MM.1S (cell line): Measurements from ENCODE around the gene BACE1.

Source experiments
- DNase-seq: peaks from one replicate; pipeline ENCODE4 v3.0.0-alpha.2; 2015
- H2AFZ ChIP-seq: fragments of 300-600 bp; sonication (generic); 2 replicates; pipeline ENCODE4 v1.6.0; 2016; ENCODE audit warnings: antibody characterized with exemption, low read length
- H3F3A ChIP-seq: fragments of 300-600 bp; sonication (generic); 2 replicates; pipeline ENCODE4 v1.6.1; 2016; ENCODE audit warnings: mild to moderate bottlenecking, antibody characterized with exemption, low read length, moderate library complexity, mixed read lengths; ENCODE audit not compliant: insufficient read depth
- H3K27ac ChIP-seq: fragments of 300-600 bp; sonication (generic); 2 replicates; pipeline ENCODE4 v1.5.1; 2016; ENCODE audit warnings: mild to moderate bottlenecking, low read length
- H3K27me3 ChIP-seq: fragments of 300-600 bp; sonication (generic); replicated peaks from 2 replicates; pipeline ENCODE4 v1.6.0; 2016; ENCODE audit warnings: low read length; ENCODE audit not compliant: insufficient read depth
- H3K36me3 ChIP-seq: fragments of 300-600 bp; sonication (generic); replicated peaks from 2 replicates; pipeline ENCODE4 v1.6.1; 2016; ENCODE audit warnings: mild to moderate bottlenecking, low read length, mixed read lengths; ENCODE audit not compliant: insufficient read depth
- H3K4me1 ChIP-seq: fragments of 300-600 bp; sonication (generic); 2 replicates; pipeline ENCODE4 v1.6.1; 2016; ENCODE audit warnings: low read length, mixed read lengths
- H3K4me2 ChIP-seq: fragments of 300-600 bp; sonication (generic); 2 replicates; pipeline ENCODE4 v1.6.0; 2016; ENCODE audit warnings: low read depth, low read length
- H3K4me3 ChIP-seq: fragments of 300-600 bp; sonication (generic); 2 replicates; pipeline ENCODE4 v1.5.1; 2016; ENCODE audit warnings: low read length, mixed read lengths
- H3K79me2 ChIP-seq: fragments of 300-600 bp; sonication (generic); 2 replicates; pipeline ENCODE4 v1.6.1; 2016; ENCODE audit warnings: mixed run types, low read length, mixed read lengths
- H3K9ac ChIP-seq: fragments of 300-600 bp; sonication (generic); 2 replicates; pipeline ENCODE4 v1.6.1; 2016; ENCODE audit warnings: low read length, mixed read lengths
- H3K9me2 ChIP-seq: fragments of 300-600 bp; sonication (generic); replicated peaks from 2 replicates; pipeline ENCODE4 v1.6.1; 2016; ENCODE audit warnings: mild to moderate bottlenecking, low read length, mixed read lengths; ENCODE audit not compliant: insufficient read depth
- H3K9me3 ChIP-seq: fragments of 300-600 bp; sonication (generic); replicated peaks from 2 replicates; pipeline ENCODE4 v1.6.1; 2016; ENCODE audit warnings: mild to moderate bottlenecking, low read length, mixed read lengths; ENCODE audit not compliant: insufficient read depth
- H4K20me1 ChIP-seq: fragments of 300-600 bp; sonication (generic); 2 replicates; pipeline ENCODE4 v1.6.1; 2016; ENCODE audit warnings: mild to moderate bottlenecking, low read length, moderate library complexity, mixed read lengths; ENCODE audit not compliant: insufficient read depth
- EZH2 ChIP-seq: fragments of 300-600 bp; sonication (generic); optimal IDR thresholded peaks from 2 replicates; pipeline ENCODE3; 2017; ENCODE audit warnings: low read depth, mild to moderate bottlenecking, antibody characterized with exemption, low read length, mixed read lengths
- EZH2phosphoT487 ChIP-seq: fragments of 300-600 bp; sonication (generic); IDR thresholded peaks from 2 replicates; pipeline ENCODE4 v1.6.1; 2018; ENCODE audit warnings: antibody characterized with exemption, low read length
- TF ChIP-seq, protein P1 (sequence below): fragments of 300-600 bp; sonication (generic); IDR thresholded peaks from 2 replicates; pipeline ENCODE4 v1.5.1; 2016; ENCODE audit warnings: antibody characterized with exemption, low read length, mixed read lengths

The BACE1 gene

DNA sequence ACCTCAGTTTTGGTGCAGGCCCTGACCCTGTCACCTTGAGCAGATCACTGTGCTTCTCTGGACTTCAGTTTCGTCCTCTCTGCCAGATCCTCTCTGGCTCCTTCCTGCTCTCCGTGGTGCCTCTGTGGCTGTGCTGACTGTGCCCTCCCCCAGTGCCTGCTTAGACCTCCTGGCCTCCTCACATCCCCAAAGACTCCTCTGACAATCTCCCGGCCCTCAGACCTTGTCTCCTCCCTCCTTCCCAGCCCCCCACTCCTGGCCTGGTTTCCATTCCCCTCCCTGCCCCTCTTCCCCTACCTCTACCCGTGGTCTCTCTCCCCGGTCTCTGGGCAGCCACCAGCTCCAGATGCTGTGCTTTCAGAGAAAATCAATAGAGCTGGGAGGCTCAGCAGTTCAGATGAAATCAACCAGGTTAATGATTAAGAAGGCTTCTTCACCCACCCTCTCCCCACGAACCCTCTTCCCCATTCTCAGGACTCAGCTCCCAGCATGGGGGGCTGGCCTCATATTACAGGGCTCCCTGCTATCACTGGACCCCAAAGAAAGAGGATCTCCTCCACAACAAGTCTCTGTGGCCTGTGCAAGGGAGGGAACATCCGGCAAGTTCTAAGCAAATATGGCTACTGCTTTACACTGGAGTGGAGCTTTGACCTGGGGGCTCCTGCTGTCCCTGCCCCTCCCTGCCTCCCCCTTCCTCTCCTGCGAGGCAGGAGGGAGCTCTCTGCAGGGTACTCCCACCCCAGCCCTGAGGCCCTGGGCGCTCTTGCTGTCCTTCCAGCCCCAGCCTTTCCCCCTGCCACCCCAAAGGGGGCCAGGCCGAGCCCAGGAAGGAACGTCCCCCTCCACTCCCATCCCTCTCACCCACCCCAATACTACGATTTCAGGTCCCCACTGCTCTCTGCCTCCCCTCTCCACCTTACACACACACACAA is 16.4 kb downstream of the BACE1 start:
- TF ChIP-seq EZH2phosphoT487: no peak
- TF ChIP-seq, protein P1, sequence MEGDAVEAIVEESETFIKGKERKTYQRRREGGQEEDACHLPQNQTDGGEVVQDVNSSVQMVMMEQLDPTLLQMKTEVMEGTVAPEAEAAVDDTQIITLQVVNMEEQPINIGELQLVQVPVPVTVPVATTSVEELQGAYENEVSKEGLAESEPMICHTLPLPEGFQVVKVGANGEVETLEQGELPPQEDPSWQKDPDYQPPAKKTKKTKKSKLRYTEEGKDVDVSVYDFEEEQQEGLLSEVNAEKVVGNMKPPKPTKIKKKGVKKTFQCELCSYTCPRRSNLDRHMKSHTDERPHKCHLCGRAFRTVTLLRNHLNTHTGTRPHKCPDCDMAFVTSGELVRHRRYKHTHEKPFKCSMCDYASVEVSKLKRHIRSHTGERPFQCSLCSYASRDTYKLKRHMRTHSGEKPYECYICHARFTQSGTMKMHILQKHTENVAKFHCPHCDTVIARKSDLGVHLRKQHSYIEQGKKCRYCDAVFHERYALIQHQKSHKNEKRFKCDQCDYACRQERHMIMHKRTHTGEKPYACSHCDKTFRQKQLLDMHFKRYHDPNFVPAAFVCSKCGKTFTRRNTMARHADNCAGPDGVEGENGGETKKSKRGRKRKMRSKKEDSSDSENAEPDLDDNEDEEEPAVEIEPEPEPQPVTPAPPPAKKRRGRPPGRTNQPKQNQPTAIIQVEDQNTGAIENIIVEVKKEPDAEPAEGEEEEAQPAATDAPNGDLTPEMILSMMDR: no peak
- TF ChIP-seq EZH2: no peak
- H3F3A ChIP-seq: no peaks in the 10 kb centered on the region
- H3K9me3 ChIP-seq: no peaks in the 10 kb centered on the region
- no peaks in the 10 kb centered on the region for H3K27me3 ChIP-seq
- H4K20me1 ChIP-seq: no peaks in the 10 kb centered on the region
- H3K9ac ChIP-seq: no peak overlapping the region
- no peak overlapping the region for H3K4me3 ChIP-seq
- no peak overlapping the region for H3K4me2 ChIP-seq
- no peaks in the 10 kb centered on the region for H3K9me2 ChIP-seq
- H3K79me2 ChIP-seq: no peaks in the 10 kb centered on the region
- H3K36me3 ChIP-seq: no peaks in the 10 kb centered on the region
- H3K27ac ChIP-seq: no peak overlapping the region
- no peak for DNase-seq
- H3K4me1 ChIP-seq: no peaks in the 10 kb centered on the region
- no peak overlapping the region for H2AFZ ChIP-seq

DNA sequence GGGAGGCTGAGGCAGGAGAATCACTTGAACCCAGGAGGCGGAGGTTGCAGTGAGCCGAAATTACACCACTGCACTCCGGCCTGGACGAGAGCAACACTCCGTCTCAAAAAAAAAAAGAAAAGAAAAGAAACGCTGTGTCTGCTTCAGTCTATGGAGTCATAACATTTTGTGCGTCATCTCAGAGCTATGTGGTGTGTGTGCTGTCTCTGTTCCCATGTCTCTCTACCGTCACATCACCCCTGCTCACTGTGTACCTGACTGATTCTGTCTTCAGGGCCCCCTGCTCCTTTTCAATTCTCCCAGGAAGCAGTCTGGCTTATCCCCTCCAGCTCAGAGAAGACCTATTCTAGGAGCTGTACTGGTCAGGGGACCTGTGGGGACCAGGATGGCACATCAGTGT is 17.9 kb downstream of the BACE1 start:
- H3K4me1 ChIP-seq: no peaks in the 10 kb centered on the region
- H3K36me3 ChIP-seq: no peaks in the 10 kb centered on the region
- no peak overlapping the region for H3K4me2 ChIP-seq
- H3K27me3 ChIP-seq: no peaks in the 10 kb centered on the region
- H2AFZ ChIP-seq: no peak overlapping the region
- no peaks in the 10 kb centered on the region for H3K9me3 ChIP-seq
- H3K79me2 ChIP-seq: no peaks in the 10 kb centered on the region
- H4K20me1 ChIP-seq: no peaks in the 10 kb centered on the region
- no peak overlapping the region for H3K4me3 ChIP-seq
- no peak overlapping the region for H3K27ac ChIP-seq
- DNase-seq: no peak
- H3F3A ChIP-seq: no peaks in the 10 kb centered on the region
- H3K9ac ChIP-seq: no peak overlapping the region
- no peaks in the 10 kb centered on the region for H3K9me2 ChIP-seq
- TF ChIP-seq EZH2 (no peak), EZH2phosphoT487 (no peak)
- TF ChIP-seq, protein P1: no peak

GRCh38 chr11:117296881-117297280 is 19.2 kb downstream of the BACE1 start:
- Histone ChIP-seq H2AFZ (no peak overlapping the region), H3K79me2 (no peaks in the 10 kb centered on the region), H3K36me3 (no peaks in the 10 kb centered on the region), H3K4me3 (no peak overlapping the region), H4K20me1 (no peaks in the 10 kb centered on the region), H3F3A (no peaks in the 10 kb centered on the region), H3K9me2 (no peaks in the 10 kb centered on the region), H3K4me1 (no peaks in the 10 kb centered on the region), H3K9ac (no peak overlapping the region), H3K4me2 (no peak overlapping the region), H3K27me3 (no peaks in the 10 kb centered on the region), H3K27ac (no peak overlapping the region), H3K9me3 (no peaks in the 10 kb centered on the region)
- DNase-seq: no peak
- TF ChIP-seq EZH2phosphoT487: no peak
- TF ChIP-seq, protein P1: no peak
- TF ChIP-seq EZH2: no peak
